HG03066 (cell line): Measurements from ENCODE around the gene KCNJ6.

Source experiments
- ATAC-seq: cut with Tn5 transposase; IDR thresholded peaks from one replicate; pipeline ENCODE4 v1.9.1; 2021; ENCODE audit warnings: low read depth; ENCODE audit not compliant: unreplicated experiment

KCNJ6 gene

DNA sequence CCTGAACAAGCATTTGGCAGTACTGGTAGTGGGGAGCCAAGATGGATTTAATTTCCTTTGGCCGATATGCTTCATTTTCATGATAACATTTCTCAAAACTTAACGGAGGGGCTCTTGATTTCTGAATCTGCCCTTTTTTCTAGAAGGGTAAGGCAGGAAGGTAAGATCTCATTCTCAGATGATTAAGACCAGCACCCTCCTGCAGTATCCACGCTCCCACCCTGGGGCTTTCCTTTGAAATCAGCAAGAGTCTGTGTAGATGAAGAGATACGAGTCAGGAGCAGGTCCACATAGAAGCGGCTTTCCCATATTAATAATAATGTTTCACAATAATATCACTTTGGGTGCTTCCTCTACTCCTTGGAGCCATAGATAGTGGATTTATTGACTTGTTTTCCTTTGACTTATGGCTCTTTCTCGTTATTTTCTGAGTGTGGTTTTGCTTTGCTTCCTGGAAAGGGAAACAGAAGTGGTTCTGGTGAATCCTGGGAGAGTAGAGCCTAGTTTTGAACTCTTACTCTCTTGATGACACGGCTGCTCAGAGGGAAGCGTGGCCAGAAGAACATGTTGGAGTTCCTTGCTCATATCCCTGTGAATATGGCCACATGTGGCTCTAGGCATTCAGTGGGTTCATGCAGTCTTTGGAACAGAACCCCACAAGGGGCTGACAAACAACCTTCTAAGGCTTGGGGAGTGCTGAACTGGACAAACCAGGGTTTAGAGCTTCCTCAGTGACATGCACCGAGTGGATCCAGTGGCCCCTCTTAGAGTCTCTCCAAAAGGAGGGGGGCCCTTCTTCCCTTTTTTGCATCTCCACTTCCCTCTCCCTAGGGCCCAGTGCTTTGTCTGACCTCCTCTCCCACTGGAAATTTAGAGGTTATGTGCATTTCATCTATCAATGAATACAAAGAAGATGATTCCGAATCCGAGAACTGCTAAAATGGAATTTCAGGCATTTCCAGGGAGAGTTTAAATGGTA is 354.0 kb downstream of the KCNJ6 start:
- ATAC-seq = no peak

DNA sequence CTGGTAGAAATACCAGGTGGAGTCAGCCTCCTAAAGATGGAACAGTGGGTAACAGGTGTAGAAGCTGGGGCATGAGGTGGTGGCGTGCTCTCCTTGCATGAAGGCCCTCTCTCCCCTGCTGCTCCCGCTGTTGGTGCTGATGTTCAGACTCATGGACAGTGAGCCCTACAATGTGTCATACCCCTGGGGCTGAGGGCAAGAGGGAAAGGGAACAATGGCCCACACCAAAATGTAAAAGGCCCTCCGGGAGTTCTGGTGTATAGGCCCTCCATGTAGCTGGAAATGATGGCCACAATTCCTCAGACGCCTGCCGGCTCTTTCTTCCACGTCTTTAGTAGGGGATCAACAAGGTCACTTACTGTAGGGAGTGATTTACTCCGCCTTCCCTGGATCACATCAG is 354.8 kb downstream of the KCNJ6 start:
- no peak for ATAC-seq

DNA sequence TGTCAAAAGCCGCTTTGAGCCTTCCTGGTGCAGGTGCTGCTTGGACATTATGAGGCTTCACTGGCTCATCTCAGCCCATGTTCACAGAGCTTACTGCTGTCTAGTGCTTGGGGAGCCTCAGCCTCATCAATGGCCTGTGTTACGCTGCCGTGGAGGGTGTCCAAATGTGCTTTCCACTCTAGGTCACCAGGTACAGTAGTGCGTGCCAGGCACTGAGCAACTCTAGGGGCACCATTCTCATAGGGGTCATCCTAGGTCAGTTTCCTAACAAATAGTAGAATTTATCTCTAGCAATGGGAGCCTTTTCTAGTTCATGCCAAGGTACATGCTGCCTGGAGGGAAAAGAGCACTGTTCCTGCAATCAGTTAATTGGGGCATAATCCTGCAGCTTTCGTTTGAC is 355.9 kb downstream of the KCNJ6 start:
- no peak for ATAC-seq

DNA sequence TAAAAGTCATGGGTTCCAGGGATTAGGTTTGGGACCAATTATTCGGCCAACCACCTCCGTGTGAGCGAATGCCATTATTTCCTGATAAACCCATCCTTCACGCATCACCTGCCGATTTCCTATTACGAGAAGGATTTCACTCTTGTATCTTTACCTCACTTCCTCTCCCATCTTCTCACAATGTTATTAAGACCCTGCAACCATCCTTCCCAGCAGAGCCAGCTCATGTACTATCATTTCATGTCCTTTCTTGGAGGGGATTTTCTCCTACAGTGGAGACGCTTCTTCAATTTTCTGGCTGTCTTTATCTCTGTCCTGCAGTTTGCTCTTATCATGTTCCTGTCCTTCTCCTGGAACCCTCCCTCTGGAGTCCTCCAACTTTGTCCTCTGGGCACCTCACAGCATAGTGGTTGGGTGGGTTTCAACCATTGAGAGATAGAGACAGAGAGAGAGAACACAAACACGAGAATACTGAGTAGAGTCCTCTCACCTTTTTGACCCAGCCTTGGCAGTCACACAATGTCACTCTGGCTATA is 357.5 kb downstream of the KCNJ6 start:
- no peak for ATAC-seq
